Heart left ventricle (tissue), 13 donors: Measurements from ENCODE around the gene ATF6.

ENCODE experiments used
- CTCF ChIP-seq, 12 donors: fragments of 200-600 bp; sonication (generic) in 4 of 12; IDR thresholded peaks; one replicate each; pipeline versions ENCODE4 v1.5.0 to v1.8.0; 2018 to 2022; ENCODE audit warnings: antibody characterized with exemption in 12 of 12, mild to moderate bottlenecking in 5 of 12
- POLR2A ChIP-seq, 2 donors: fragments of 450-650 bp; IDR thresholded peaks; one replicate each; pipeline ENCODE4 v1.6.1; 2017; ENCODE audit warnings: antibody characterized with exemption in 2 of 2, mild to moderate bottlenecking in 2 of 2, moderate library complexity in 2 of 2
- donor health status: ischemic (EF 13 %, LVEDD 7.1; RV severe dilation, severe dysfunction).
- donor health status: DM: no; HTN: yes; CAD: no.
- donor health status: DM: no; HTN: no; CAD: no.
- donor health status: ischemic (EF 25% LVEDD 6.9; RV normal size, moderate dysfunction).
- donor health status: ischemic (EF 25% LVEDD 5.7; RV mildly dilated, moderate dysfunction).
- donor health status: ischemic (EF 35%, LVEDD 5.7; RV mildly dilated, moderate dysfunction).
- donor health status: nonischemic (EF 11% LVEDD 7.7; RV severe dilation, severe dysfunction).
- donor health status: DM: yes; HTN: yes; CAD: no.
- donor health status: PGD.
- donor health status: ischemic (EF 29% LVEDD 5.4; RV normal size, mild dysfunction).
- donor health status: nonischemic (EF 23%, LVEDD 6.1; RV moderate dilation, normal function).

- TF ChIP-seq CTCF (IDR thresholded peaks at IDR 0.05) (peak; percentile 46 to 72 (median 59)), POLR2A (IDR thresholded peaks at IDR 0.05) (no peak)
These were observed 26.6 kb downstream of the ATF6 start for GRCh38 chr1:161792740-161793139.
